Measurements from ENCODE around the gene FOXP1.

The FOXP1 gene

DNA sequence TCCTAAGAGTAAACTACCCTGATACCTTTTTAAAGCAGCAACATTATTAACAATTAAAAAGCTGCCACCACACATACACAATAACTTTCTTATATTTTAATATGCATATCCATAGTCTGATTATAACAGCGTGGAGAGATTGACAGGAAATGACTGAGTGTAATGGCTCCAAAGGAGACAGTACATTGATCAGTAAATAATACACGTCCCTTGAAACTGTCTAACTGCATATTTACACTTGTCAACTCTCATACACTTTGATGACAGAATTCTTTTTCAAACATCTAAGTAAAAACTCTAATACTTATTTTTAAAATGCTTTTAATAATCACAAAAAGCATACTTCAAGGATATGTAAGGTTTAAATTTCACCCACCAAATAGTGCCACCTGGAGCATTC, 99.5 kb downstream of the FOXP1 start:
- intact Hi-C loops (cut with DNase I; ENCODE audit: low total_unique reads) = no loop called here
- no peaks in the 10 kb centered on the region for H3K36me3 ChIP-seq
- no peaks in the 10 kb centered on the region for H3K27me3 ChIP-seq
- no peak overlapping the region for H3K27ac ChIP-seq
- TF ChIP-seq, protein P1, sequence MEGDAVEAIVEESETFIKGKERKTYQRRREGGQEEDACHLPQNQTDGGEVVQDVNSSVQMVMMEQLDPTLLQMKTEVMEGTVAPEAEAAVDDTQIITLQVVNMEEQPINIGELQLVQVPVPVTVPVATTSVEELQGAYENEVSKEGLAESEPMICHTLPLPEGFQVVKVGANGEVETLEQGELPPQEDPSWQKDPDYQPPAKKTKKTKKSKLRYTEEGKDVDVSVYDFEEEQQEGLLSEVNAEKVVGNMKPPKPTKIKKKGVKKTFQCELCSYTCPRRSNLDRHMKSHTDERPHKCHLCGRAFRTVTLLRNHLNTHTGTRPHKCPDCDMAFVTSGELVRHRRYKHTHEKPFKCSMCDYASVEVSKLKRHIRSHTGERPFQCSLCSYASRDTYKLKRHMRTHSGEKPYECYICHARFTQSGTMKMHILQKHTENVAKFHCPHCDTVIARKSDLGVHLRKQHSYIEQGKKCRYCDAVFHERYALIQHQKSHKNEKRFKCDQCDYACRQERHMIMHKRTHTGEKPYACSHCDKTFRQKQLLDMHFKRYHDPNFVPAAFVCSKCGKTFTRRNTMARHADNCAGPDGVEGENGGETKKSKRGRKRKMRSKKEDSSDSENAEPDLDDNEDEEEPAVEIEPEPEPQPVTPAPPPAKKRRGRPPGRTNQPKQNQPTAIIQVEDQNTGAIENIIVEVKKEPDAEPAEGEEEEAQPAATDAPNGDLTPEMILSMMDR (IDR thresholded peaks at IDR 0.05) = no peak
- no peaks in the 10 kb centered on the region for H3K4me1 ChIP-seq
- no peak for DNase-seq
- H3K9me3 ChIP-seq = no peaks in the 10 kb centered on the region
- no peak overlapping the region for H3K4me3 ChIP-seq

DNA sequence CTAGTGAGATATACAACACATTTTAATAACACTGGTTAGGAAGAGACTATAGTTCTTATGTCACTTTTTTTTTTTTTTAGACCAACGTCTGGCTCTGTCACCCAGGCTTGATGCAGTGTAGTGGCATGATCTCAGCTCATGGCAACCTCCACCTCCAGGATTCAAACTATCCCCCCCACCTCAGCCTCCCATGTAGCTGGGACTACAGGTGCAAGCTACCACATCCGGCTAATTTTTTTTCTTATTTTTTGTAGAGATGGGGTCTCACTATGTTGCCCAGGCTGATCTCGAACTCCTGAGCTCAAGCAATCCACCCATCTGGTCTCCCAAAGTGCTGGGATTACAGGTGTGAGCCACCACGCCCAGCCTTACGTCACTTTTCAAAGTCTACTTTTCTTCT, 100.8 kb downstream of the FOXP1 start:
- DNase-seq = no peak
- no peaks in the 10 kb centered on the region for H3K36me3 ChIP-seq
- H3K9me3 ChIP-seq = no peaks in the 10 kb centered on the region
- TF ChIP-seq, protein P1 (IDR thresholded peaks at IDR 0.05) = no peak
- intact Hi-C loops (cut with DNase I; ENCODE audit: low total_unique reads) = no loop called here
- no peak overlapping the region for H3K4me3 ChIP-seq
- H3K27ac ChIP-seq = no peak overlapping the region
- H3K4me1 ChIP-seq = no peaks in the 10 kb centered on the region
- H3K27me3 ChIP-seq = no peaks in the 10 kb centered on the region

DNA sequence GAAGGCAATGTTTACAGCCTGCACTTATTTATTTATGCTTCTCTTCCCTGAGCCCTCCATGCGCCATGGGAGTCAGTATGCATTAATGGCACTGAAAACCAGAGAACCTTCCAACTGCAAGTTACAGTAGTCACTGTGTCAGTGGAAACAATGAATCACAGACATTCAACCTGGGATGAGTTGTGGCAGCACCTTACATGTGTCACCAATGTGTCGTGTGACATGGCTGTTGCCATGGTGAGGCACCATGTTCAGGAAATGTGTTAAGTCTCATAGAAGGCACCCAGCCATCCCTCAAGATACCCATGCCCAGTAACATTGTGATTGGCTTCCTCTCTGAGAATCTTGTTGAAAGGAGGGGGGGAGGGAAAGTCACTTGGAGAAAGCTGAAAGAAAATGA, 105.0 kb downstream of the FOXP1 start:
- TF ChIP-seq, protein P1 (IDR thresholded peaks at IDR 0.05) = no peak
- Histone ChIP-seq H3K27ac (no peak overlapping the region), H3K4me3 (no peak overlapping the region), H3K36me3 (no peaks in the 10 kb centered on the region), H3K4me1 (no peaks in the 10 kb centered on the region), H3K27me3 (no peaks in the 10 kb centered on the region), H3K9me3 (peaks cover 0 to 2% (median 0%) of the 10 kb centered on the region in 3 donors)
- no peak for DNase-seq
- intact Hi-C loops (cut with DNase I; ENCODE audit: low total_unique reads) = no loop called here

DNA sequence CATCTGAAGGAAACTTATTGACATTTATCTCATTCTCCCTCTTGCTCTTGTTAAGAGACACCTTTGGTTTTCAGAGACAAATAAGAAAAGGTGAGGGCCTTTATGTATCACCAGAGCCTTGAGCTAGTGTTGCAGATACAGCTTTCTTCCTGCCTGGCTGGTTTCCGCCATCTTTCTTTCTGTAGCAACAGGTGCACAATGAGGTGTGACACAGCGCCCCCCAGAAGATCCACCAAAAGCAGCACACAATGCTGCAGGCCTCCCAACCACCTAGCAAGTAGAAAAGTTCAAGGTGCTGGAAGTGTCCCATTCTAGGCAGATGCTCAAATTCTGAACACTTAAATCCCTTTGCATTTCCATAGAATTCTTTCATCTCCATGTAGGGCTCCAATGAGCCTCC, 106.6 kb downstream of the FOXP1 start:
- H3K4me3 ChIP-seq = no peak overlapping the region
- peaks cover 0 to 6% (median 0%) of the 10 kb centered on the region in 3 donors for H3K9me3 ChIP-seq
- no peaks in the 10 kb centered on the region for H3K4me1 ChIP-seq
- no peaks in the 10 kb centered on the region for H3K36me3 ChIP-seq
- TF ChIP-seq, protein P1 (IDR thresholded peaks at IDR 0.05) = no peak
- DNase-seq = no peak
- no peak overlapping the region for H3K27ac ChIP-seq
- no peaks in the 10 kb centered on the region for H3K27me3 ChIP-seq
- intact Hi-C loops (cut with DNase I; ENCODE audit: low total_unique reads) = no loop called here

DNA sequence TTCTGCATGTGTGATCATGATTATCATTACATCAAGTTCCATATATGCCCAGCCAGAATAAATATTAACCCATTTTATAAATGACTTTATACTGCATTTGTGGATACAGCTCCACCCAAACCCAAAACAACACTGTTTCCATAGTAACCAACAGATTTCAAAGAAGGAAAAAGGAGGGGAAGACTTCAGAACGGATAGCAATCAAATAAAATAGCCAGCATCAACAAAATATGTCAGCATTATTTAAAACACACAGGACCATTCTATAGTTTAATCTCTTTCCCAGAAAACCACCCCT, 114.4 kb downstream of the FOXP1 start:
- no peak for DNase-seq
- Histone ChIP-seq H3K27me3 (no peaks in the 10 kb centered on the region), H3K27ac (no peak overlapping the region), H3K4me1 (peaks cover 0 to 11% (median 0%) of the 10 kb centered on the region in 4 donors), H3K9me3 (peaks cover 0 to 6% (median 0%) of the 10 kb centered on the region in 3 donors), H3K36me3 (no peaks in the 10 kb centered on the region), H3K4me3 (no peak overlapping the region)
- intact Hi-C loops (cut with DNase I; ENCODE audit: low total_unique reads) = no loop called here
- TF ChIP-seq, protein P1 (IDR thresholded peaks at IDR 0.05) = no peak

Measured in tibial artery (tissue), 4 donors.